Measurements from ENCODE around the gene NDUFS6. TPM values are rescaled to one million over a fixed set of nuclear protein-coding genes. Genes with fewer than 3 reads are reported as not detected.

Gene NDUFS6
- total and polyA plus RNA-seq, 2 of the 8 experiments (the other 6 are each of a cell fraction or from before 2014, with no cell fraction given): 72.7 to 191 TPM

GRCh38 chr5:1781726-1782384 lies 19.4 kb upstream of the NDUFS6 start:
- Histone ChIP-seq H4K8ac (ENCODE audit: extremely low read depth, insufficient read depth, low read length) (peak overlapping the region; percentile 4; the same call in 1 of the 2 replicates), H3K18ac (ENCODE audit: extremely low read depth, low read length) (no peak overlapping the region), H3K23ac (ENCODE audit: insufficient read length) (no peak overlapping the region), H4K5ac (ENCODE audit: insufficient read length, low read depth, low read length) (no peak overlapping the region), H3K79me2 (ENCODE audit: control insufficient read depth in 1 of 2, insufficient read depth in 2 of 2, low read length in 2 of 2) (no peaks in the 10 kb centered on the region), H3K79me1 (ENCODE audit: low read depth, low read length) (no peaks in the 10 kb centered on the region), H2BK20ac (ENCODE audit: low read length) (no peak overlapping the region), H4K20me1 (replicated peaks in 1 of 2; ENCODE audit: control insufficient read depth in 1 of 2, insufficient read depth in 2 of 2, low read length in 2 of 2) (peaks cover 0 to 3% of the 10 kb centered on the region in 2 experiments), H4K91ac (replicated peaks; ENCODE audit: insufficient read length, low read length) (no peak overlapping the region), H2BK120ac (replicated peaks; ENCODE audit: low read depth, low read length) (no peak overlapping the region), H3K9me3 (ENCODE audit: insufficient read depth in 2 of 2, low read depth in 1 of 2, low read length in 1 of 2) (no peaks in the 10 kb centered on the region), H3K4ac (replicated peaks; ENCODE audit: insufficient read length, low read depth, low read length) (no peak overlapping the region), H3K9ac (replicated peaks in 1 of 4; ENCODE audit: extremely low read depth in 1 of 4, low read depth in 3 of 4, low read length in 3 of 4) (no peak overlapping the region), H3K4me1 (replicated peaks in 1 of 4; ENCODE audit: control insufficient read depth in 3 of 4, insufficient read depth in 4 of 4, low read length in 3 of 4) (no peaks in the 10 kb centered on the region), H2AK5ac (ENCODE audit: low read depth, low read length) (no peak overlapping the region), H3K56ac (replicated peaks; ENCODE audit: insufficient read length, low read depth, low read length) (no peak overlapping the region), H3K4me3 (ENCODE audit: extremely low read depth in 1 of 4, insufficient read depth in 2 of 4, low read depth in 3 of 4, low read length in 4 of 4) (no peak overlapping the region), H3K36me3 (ENCODE audit: control insufficient read depth in 2 of 4, insufficient read depth in 4 of 4, low read length in 3 of 4) (no peaks in the 10 kb centered on the region), H3K23me2 (ENCODE audit: low read depth, low read length) (no peaks in the 10 kb centered on the region), H3K27ac (ENCODE audit: low read depth, low read length) (no peak overlapping the region), H2AFZ (ENCODE audit: low read length) (no peak overlapping the region), H2BK5ac (ENCODE audit: low read depth, low read length) (no peak overlapping the region), H3K4me2 (ENCODE audit: insufficient read depth in 1 of 2, low read depth in 2 of 2, low read length in 2 of 2) (no peak overlapping the region), H2BK15ac (ENCODE audit: low read length) (no peak overlapping the region), H2BK12ac (ENCODE audit: low read depth, low read length) (no peak overlapping the region), H3K27me3 (replicated peaks in 1 of 4; ENCODE audit: control insufficient read depth in 3 of 4, extremely low read depth in 1 of 4, insufficient read depth in 3 of 4, low read length in 3 of 4) (no peaks in the 10 kb centered on the region), H3K14ac (ENCODE audit: insufficient read length) (no peak overlapping the region)
- DNase-seq (ENCODE audit: low read depth in 1 of 2, low spot score in 2 of 2) (no peak), FAIRE-seq (no peak)
- POLR2A ChIA-PET (ENCODE audit: partially characterized antibody): no interaction called here
- 86% methylated on average over 9 of the region's 9 CpGs; no CpG with 5 or more reads in 1 of the 2 experiments for WGBS, 2 experiments (ENCODE audit: extremely low coverage in 1 of 2, insufficient coverage in 1 of 2, insufficient read length in 1 of 2, insufficient replicate concordance in 2 of 2, low coverage in 1 of 2, low lambda C conversion rate in 2 of 2, missing lambda C conversion rate in 1 of 2)
- CTCF ChIA-PET (ENCODE audit: partially characterized antibody): interaction anchor here (1.1 kb wide), 1 partner anchor 19 kb away, joined by 3 read pairs; no protein-coding TSS in a partner anchor
- TF ChIP-seq CEBPB (IDR thresholded peaks at IDR 0.05; ENCODE audit: low read depth, low read length) (no peak), BRCA1 (IDR thresholded peaks at IDR 0.05; ENCODE audit: low read depth, low read length) (no peak), KDM4A (IDR thresholded peaks at IDR 0.05; ENCODE audit: low read depth, low read length, severe bottlenecking) (no peak), E2F6 (IDR thresholded peaks at IDR 0.05) (no peak), POLR2AphosphoS5 (IDR thresholded peaks at IDR 0.05; ENCODE audit: low read depth, low read length) (no peak), SAP30 (IDR thresholded peaks at IDR 0.05; ENCODE audit: insufficient read depth, insufficient replicate concordance, low read length) (no peak), KDM5A (IDR thresholded peaks at IDR 0.05; ENCODE audit: low read length) (no peak), PHF8 (conservative IDR thresholded peaks at IDR 0.05; ENCODE audit: low read depth, low read length) (no peak), RAD21 (IDR thresholded peaks at IDR 0.05 in 1 of 2, conservative IDR thresholded peaks at IDR 0.05 in 1 of 2; ENCODE audit: low read depth in 2 of 2, low read length in 2 of 2) (no peak), CBX8 (IDR thresholded peaks at IDR 0.05; ENCODE audit: borderline replicate concordance, low read depth, low read length) (no peak), POLR2A (IDR thresholded peaks at IDR 0.05; ENCODE audit: control extremely low read depth in 1 of 2, low read depth in 2 of 2, low read length in 2 of 2) (no peak), HDAC2 (IDR thresholded peaks at IDR 0.05; ENCODE audit: borderline replicate concordance in 1 of 2, low read depth in 2 of 2, low read length in 2 of 2) (no peak)
